ENCODE data around the gene RARG.

Gene RARG

GRCh38 chr12:53239643-53240258 lies 7.7 kb upstream of the RARG start:
- no peak for TF ChIP-seq CTCF (IDR thresholded peaks at IDR 0.05; ENCODE audit: unreplicated experiment in 3 of 3)
- H3K27ac Mint-ChIP-seq: peak overlapping the region in 1 of 3 experiments; percentile 38
- no peaks in the 10 kb centered on the region for H3K36me3 Mint-ChIP-seq (ENCODE audit: low read depth)
- H3K27me3 Mint-ChIP-seq (ENCODE audit: low read depth): peaks cover 18% of the 10 kb centered on the region
- peaks cover 26% of the 10 kb centered on the region for H3K4me1 Mint-ChIP-seq
- no peaks in the 10 kb centered on the region for H3K9me3 Mint-ChIP-seq
- H3K4me3 Mint-ChIP-seq: no peak overlapping the region

GRCh38 chr12:53236443-53237111 lies 4.6 kb upstream of the RARG start:
- H3K4me1 Mint-ChIP-seq: peaks cover 47% of the 10 kb centered on the region
- H3K4me3 Mint-ChIP-seq: no peak overlapping the region
- no peaks in the 10 kb centered on the region for H3K9me3 Mint-ChIP-seq
- H3K27me3 Mint-ChIP-seq (ENCODE audit: low read depth): peaks cover 22% of the 10 kb centered on the region
- peak overlapping the region in 1 of 3 experiments; percentile 35 for H3K27ac Mint-ChIP-seq
- no peak for TF ChIP-seq CTCF (IDR thresholded peaks at IDR 0.05; ENCODE audit: unreplicated experiment in 3 of 3)
- no peaks in the 10 kb centered on the region for H3K36me3 Mint-ChIP-seq (ENCODE audit: low read depth)

- Mint-ChIP-seq H3K4me3 (no peak overlapping the region), H3K27ac (peak overlapping the region in 2 of 3 experiments; percentile 35 to 66), H3K36me3 (ENCODE audit: low read depth) (no peaks in the 10 kb centered on the region), H3K4me1 (peaks cover 49% of the 10 kb centered on the region), H3K9me3 (no peaks in the 10 kb centered on the region), H3K27me3 (ENCODE audit: low read depth) (peaks cover 22% of the 10 kb centered on the region)
- no peak for TF ChIP-seq CTCF (IDR thresholded peaks at IDR 0.05; ENCODE audit: unreplicated experiment in 3 of 3)
These were observed 3.9 kb upstream of the RARG start for GRCh38 chr12:53235742-53236442.

GRCh38 chr12:53235164-53235563 lies 3.2 kb upstream of the RARG start:
- Mint-ChIP-seq H3K27ac (peak overlapping the region in 2 of 3 experiments; percentile 45 to 66), H3K4me3 (peak overlapping the region in 1 of 3 experiments; percentile 52), H3K4me1 (peaks cover 51% of the 10 kb centered on the region), H3K36me3 (ENCODE audit: low read depth) (no peaks in the 10 kb centered on the region), H3K27me3 (ENCODE audit: low read depth) (peaks cover 22% of the 10 kb centered on the region), H3K9me3 (no peaks in the 10 kb centered on the region)
- no peak for TF ChIP-seq CTCF (IDR thresholded peaks at IDR 0.05; ENCODE audit: unreplicated experiment in 3 of 3)

GRCh38 chr12:53234271-53234914 lies 2.4 kb upstream of the RARG start:
- H3K9me3 Mint-ChIP-seq: no peaks in the 10 kb centered on the region
- peaks cover 51% of the 10 kb centered on the region for H3K4me1 Mint-ChIP-seq
- no peaks in the 10 kb centered on the region for H3K36me3 Mint-ChIP-seq (ENCODE audit: low read depth)
- peak overlapping the region; percentile 43 to 94 (median 79) for H3K27ac Mint-ChIP-seq
- peaks cover 22% of the 10 kb centered on the region for H3K27me3 Mint-ChIP-seq (ENCODE audit: low read depth)
- TF ChIP-seq CTCF (IDR thresholded peaks at IDR 0.05; ENCODE audit: unreplicated experiment in 3 of 3): no peak
- peak overlapping the region; percentile 40 to 84 (median 82) for H3K4me3 Mint-ChIP-seq
